ENCODE measurements around the gene DNM3.

DNM3 gene

DNA sequence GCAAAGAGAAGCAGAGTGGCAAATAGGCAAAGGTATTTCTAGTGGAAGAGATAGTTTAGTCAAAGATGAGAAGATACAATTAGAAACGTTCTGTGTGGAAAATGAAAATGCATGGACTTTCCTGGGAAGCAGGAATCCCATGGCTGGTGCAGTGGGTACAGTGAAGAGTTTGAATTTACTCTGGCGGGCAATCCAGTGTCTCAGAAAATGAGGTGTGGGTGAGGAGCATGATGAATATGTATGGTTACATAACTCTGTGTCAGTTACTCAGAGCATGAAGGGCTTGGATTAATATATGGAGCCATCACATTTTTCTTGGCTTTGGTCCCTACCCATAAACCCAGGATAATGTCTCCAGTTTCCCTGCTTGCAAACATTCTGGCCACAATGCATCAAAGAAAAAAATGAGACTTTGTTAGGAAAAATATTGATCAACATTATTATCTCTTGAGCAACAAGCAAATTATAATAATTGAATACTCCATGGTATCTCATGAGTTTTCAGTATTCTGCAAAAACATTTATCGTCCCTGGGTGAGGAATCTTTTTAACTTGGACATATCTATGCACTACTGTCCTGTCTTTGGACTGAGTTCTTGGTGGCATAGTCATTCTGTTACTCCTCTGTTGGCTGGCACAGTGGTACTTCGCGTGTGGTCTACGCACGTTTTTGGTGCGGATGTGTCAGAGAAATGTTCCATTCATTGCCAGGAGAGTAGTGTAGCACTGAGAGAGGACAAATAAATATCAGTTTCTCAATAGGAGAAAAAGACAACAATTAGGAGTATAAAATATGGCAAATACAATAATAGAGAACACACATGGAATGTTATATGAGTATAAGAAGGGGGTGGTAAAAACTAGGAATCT lies 405.5 kb downstream of the DNM3 start:
- Histone ChIP-seq H3K9me3 (no peaks in the 10 kb centered on the region), H4K20me1 (no peaks in the 10 kb centered on the region), H3K4me2 (no peak overlapping the region), H3K4me3 (no peak overlapping the region), H3K36me3 (no peaks in the 10 kb centered on the region), H3K27me3 (no peaks in the 10 kb centered on the region), H3K4me1 (no peaks in the 10 kb centered on the region), H3K27ac (no peak overlapping the region), H3K9ac (no peak overlapping the region)
- no peak for TF ChIP-seq Cebpa-rat (IDR thresholded peaks at IDR 0.05)

DNA sequence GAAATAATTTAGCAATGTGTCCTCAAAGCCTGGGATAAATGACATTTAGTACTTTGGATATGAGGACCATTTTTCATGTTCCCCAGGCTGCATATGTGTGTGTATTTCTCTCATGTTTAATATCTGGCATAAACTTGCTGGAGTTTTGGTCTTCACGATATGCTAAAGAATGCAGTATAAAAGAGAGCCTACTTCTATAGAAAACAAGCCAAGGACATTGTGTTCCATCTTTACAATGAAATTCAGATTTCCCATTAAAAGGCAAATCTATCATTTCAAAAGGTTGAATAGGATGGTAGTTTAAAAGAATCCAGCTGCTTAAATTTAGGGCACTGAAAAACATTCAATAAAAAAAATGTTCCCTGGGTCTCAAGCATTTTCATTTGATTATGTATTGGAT lies 410.2 kb downstream of the DNM3 start:
- no peaks in the 10 kb centered on the region for H3K27me3 ChIP-seq
- H3K27ac ChIP-seq, result no peak overlapping the region
- no peak for TF ChIP-seq Cebpa-rat (IDR thresholded peaks at IDR 0.05)
- no peak overlapping the region for H3K4me3 ChIP-seq
- no peaks in the 10 kb centered on the region for H3K36me3 ChIP-seq
- H4K20me1 ChIP-seq, result no peaks in the 10 kb centered on the region
- H3K9ac ChIP-seq, result no peak overlapping the region
- H3K9me3 ChIP-seq, result no peaks in the 10 kb centered on the region
- peaks cover 19% of the 10 kb centered on the region for H3K4me1 ChIP-seq
- H3K4me2 ChIP-seq, result no peak overlapping the region

DNA sequence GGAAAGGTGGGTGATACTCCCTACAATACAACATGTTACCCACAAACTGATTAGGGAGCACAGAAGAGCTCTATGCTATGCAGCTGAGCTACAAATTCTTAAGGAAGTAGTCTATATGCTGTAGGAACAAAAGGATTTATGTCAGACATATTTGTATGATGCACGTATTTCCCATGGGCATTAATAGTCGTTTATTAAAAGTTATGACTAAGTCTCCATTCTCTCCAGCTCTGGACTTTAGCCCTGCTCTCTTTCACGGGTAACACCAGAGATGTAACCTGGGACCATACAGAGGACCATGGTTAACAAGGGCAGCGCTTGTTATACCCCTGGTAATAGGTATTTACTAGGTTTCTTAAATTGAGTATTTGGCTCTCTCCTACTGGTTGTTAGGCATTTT lies 411.0 kb downstream of the DNM3 start:
- no peaks in the 10 kb centered on the region for H4K20me1 ChIP-seq
- no peak overlapping the region for H3K27ac ChIP-seq
- no peaks in the 10 kb centered on the region for H3K36me3 ChIP-seq
- H3K9ac ChIP-seq, result no peak overlapping the region
- H3K9me3 ChIP-seq, result no peaks in the 10 kb centered on the region
- H3K4me3 ChIP-seq, result no peak overlapping the region
- no peaks in the 10 kb centered on the region for H3K27me3 ChIP-seq
- TF ChIP-seq Cebpa-rat (IDR thresholded peaks at IDR 0.05), result no peak
- no peak overlapping the region for H3K4me2 ChIP-seq
- H3K4me1 ChIP-seq, result peaks cover 19% of the 10 kb centered on the region

DNA sequence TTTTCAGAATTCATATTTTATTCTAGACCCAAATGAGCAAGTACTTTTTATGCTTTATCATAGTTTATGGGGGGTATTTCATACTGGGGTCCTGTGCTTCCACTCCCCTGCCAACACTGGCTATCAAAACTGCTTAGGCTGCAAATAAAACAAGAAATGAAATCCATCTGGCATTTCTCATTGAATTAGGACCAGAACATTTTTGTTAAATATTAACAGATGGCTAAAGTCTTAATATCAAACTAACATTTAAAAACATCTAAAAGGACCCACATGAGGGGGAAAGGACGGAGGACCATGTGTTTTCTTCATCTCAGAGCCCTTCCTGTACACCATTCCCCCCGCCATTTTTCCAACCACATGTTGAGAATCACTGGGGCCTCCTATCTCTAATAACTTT lies 411.7 kb downstream of the DNM3 start:
- no peak overlapping the region for H3K9ac ChIP-seq
- no peak for TF ChIP-seq Cebpa-rat (IDR thresholded peaks at IDR 0.05)
- H3K4me1 ChIP-seq, result peaks cover 19% of the 10 kb centered on the region
- H3K36me3 ChIP-seq, result no peaks in the 10 kb centered on the region
- H3K4me3 ChIP-seq, result no peak overlapping the region
- H3K9me3 ChIP-seq, result no peaks in the 10 kb centered on the region
- H4K20me1 ChIP-seq, result no peaks in the 10 kb centered on the region
- no peak overlapping the region for H3K4me2 ChIP-seq
- no peaks in the 10 kb centered on the region for H3K27me3 ChIP-seq
- no peak overlapping the region for H3K27ac ChIP-seq

DNA sequence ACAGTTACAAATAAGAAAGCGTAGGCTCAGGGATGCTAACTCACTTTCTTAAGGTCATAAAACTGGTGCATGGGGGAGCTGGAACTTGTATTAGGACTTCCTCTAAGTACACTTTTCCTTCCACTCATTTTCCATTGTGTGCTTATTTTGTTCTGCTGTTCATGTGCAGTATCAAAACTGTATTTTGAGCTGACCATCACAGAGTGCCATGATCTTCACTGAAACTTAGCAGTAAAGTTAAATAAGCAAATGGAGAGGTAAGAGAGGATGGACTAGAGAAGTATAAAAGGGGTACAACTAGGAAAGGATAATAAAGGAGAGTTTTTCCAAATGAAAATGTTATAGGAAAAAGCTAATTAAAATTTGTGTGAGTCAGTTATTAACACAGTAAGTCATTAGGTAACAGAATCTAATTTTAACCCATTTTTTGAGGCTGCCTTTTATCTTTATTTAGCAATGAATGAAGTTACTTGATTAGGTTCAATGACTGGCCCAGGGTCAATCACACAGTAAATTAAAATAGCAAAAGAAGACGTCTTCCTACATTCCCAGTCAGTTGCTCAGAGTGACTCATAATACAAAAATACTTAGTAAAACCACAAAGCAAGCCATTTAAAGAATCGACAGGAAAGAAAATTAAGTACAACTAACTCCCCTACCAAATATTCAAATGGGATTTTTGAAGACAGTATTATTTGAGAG lies 413.4 kb downstream of the DNM3 start:
- H3K27ac ChIP-seq, result peak overlapping the region; percentile 39; the same call in 1 of the 2 replicates
- no peak overlapping the region for H3K4me3 ChIP-seq
- H4K20me1 ChIP-seq, result no peaks in the 10 kb centered on the region
- H3K36me3 ChIP-seq, result no peaks in the 10 kb centered on the region
- no peak for TF ChIP-seq Cebpa-rat (IDR thresholded peaks at IDR 0.05)
- peak overlapping the region; percentile 50 for H3K4me2 ChIP-seq
- peaks cover 1% of the 10 kb centered on the region; the same call in 1 of the 2 replicates for H3K9me3 ChIP-seq
- H3K27me3 ChIP-seq, result no peaks in the 10 kb centered on the region
- H3K9ac ChIP-seq, result no peak overlapping the region
- H3K4me1 ChIP-seq, result peaks cover 19% of the 10 kb centered on the region

DNA sequence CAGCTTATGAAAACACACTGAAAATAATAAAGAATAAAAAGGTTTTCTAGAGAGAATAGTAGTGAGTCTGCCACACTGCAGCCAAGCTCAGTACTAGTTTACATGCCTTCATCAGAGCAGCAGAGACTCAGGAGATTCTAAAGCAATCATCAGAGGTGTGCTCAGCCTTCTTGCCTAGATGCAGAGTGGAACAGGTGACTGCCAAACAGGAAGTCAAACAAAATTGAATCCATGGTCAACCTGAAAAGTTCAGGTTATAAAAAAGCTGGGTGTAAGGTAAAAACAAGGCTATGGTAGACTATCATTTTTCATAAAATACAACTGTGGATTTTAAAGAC lies 413.9 kb downstream of the DNM3 start:
- H3K4me1 ChIP-seq, result peaks cover 19% of the 10 kb centered on the region
- no peak overlapping the region for H3K4me3 ChIP-seq
- H3K27me3 ChIP-seq, result no peaks in the 10 kb centered on the region
- no peak overlapping the region for H3K9ac ChIP-seq
- peak overlapping the region; percentile 39; the same call in 1 of the 2 replicates for H3K27ac ChIP-seq
- no peaks in the 10 kb centered on the region for H4K20me1 ChIP-seq
- H3K4me2 ChIP-seq, result peak overlapping the region; percentile 50
- no peak for TF ChIP-seq Cebpa-rat (IDR thresholded peaks at IDR 0.05)
- H3K36me3 ChIP-seq, result no peaks in the 10 kb centered on the region
- H3K9me3 ChIP-seq, result peaks cover 6% of the 10 kb centered on the region

DNA sequence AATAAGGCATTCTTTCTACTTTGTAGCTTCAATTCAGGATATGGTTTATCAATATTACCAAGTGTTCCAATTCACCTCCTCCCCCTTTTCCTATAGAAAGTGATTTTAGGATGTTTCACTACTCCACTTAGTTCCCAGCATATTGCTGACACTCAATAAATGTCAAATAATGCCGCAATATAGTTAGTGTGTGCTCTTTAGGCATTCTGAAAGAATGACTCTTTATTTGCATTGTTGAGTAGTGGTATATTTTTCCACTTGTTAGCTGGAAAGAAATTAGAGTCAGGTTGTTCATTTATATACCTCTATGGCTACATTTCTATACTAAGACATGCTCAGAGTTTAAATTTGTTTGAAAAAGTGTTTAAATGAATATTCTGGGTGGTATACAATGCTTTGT lies 424.6 kb downstream of the DNM3 start:
- no peaks in the 10 kb centered on the region for H3K4me1 ChIP-seq
- H3K27me3 ChIP-seq, result no peaks in the 10 kb centered on the region
- no peak overlapping the region for H3K9ac ChIP-seq
- H3K27ac ChIP-seq, result no peak overlapping the region
- H3K4me3 ChIP-seq, result no peak overlapping the region
- no peak overlapping the region for H3K4me2 ChIP-seq
- H3K36me3 ChIP-seq, result no peaks in the 10 kb centered on the region
- no peak for TF ChIP-seq Cebpa-rat (IDR thresholded peaks at IDR 0.05)
- peaks cover 18% of the 10 kb centered on the region for H3K9me3 ChIP-seq
- no peaks in the 10 kb centered on the region for H4K20me1 ChIP-seq

DNA sequence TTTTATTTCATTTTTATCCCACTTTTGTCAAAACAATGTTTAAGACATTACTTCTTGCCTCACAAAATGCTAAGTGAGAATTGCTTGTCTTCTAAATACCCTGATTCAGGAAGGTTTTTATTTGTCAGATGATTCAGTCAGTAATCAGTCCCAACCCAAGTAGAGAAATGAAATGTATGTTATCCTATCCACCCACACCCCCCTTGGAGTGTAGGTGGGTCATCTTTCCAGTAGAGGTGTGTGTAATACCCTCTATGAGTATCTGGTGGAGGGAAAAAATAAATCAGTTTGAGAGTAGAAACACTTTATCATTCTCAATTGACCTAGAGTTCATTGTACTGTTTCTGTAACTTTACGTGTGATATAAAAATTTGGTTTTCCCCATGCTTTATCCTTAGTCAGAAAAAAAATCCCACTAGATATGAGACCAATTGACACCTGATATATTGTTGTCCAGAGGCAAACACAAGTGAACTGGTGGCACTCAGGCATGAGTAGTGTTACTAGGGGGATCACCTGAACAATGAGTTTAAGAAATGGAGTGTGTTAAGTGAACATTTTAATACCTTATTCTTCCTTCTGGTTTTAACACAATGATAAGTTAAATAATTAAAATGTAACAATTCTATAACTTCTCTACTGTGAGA lies 425.4 kb downstream of the DNM3 start:
- Histone ChIP-seq H3K27me3 (no peaks in the 10 kb centered on the region), H3K4me2 (no peak overlapping the region), H3K4me1 (no peaks in the 10 kb centered on the region), H3K27ac (no peak overlapping the region), H3K9ac (no peak overlapping the region), H3K36me3 (no peaks in the 10 kb centered on the region), H3K4me3 (no peak overlapping the region), H3K9me3 (peaks cover 11% of the 10 kb centered on the region), H4K20me1 (no peaks in the 10 kb centered on the region)
- TF ChIP-seq Cebpa-rat (IDR thresholded peaks at IDR 0.05), result no peak

DNA sequence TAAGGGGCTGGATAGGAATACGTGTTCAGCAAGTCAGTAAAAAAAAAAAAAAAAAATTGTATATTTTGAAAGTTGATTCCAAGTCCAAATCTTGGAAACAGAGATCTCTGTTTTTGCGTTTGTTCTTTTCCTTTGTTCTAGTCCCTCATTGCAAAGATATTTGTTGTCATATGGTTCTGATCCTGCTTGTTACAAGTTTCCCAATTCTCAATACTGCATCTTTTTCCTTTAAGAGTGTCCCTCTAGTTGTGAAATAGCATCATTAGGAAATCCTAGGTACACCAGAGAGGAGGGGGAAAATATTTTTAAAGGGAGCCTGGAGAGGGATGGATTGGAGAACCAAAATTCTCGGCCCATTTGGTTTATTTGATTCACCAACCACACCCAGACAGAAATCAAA lies 426.9 kb downstream of the DNM3 start:
- H3K27me3 ChIP-seq, result no peaks in the 10 kb centered on the region
- no peaks in the 10 kb centered on the region for H3K36me3 ChIP-seq
- H3K9ac ChIP-seq, result no peak overlapping the region
- no peak for TF ChIP-seq Cebpa-rat (IDR thresholded peaks at IDR 0.05)
- H3K27ac ChIP-seq, result no peak overlapping the region
- H4K20me1 ChIP-seq, result no peaks in the 10 kb centered on the region
- no peak overlapping the region for H3K4me3 ChIP-seq
- no peak overlapping the region for H3K4me2 ChIP-seq
- peaks cover 4% of the 10 kb centered on the region; the same call in 1 of the 2 replicates for H3K9me3 ChIP-seq
- H3K4me1 ChIP-seq, result no peaks in the 10 kb centered on the region

DNA sequence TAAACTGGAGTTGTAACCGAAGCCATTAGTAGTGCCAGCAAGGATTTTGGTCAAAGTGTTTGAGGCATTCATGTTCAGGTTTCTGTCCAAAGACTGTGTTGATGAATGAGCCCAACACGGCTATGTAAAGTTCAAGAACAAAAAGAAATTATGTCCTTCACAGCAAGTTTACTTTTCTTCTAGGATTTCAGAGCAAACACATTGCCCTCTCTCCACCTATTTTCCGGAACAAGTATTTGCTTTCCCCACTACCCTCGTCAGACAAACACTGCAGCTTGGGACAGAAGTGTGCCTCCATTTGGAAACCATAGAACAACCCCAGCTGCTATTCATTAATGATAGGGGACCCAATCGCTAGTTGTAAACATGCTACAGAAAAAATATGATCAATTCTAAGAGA lies 427.8 kb downstream of the DNM3 start:
- no peaks in the 10 kb centered on the region for H3K4me1 ChIP-seq
- no peak overlapping the region for H3K4me2 ChIP-seq
- TF ChIP-seq Cebpa-rat (IDR thresholded peaks at IDR 0.05), result no peak
- no peaks in the 10 kb centered on the region for H3K27me3 ChIP-seq
- H3K36me3 ChIP-seq, result no peaks in the 10 kb centered on the region
- no peak overlapping the region for H3K4me3 ChIP-seq
- no peaks in the 10 kb centered on the region for H3K9me3 ChIP-seq
- H4K20me1 ChIP-seq, result no peaks in the 10 kb centered on the region
- H3K9ac ChIP-seq, result no peak overlapping the region
- no peak overlapping the region for H3K27ac ChIP-seq

Measured in BLaER1 (cell line).